Activated CD8-positive, alpha-beta T cell treated with anti-CD3 and anti-CD28 coated beads for 36 hours (primary cell): Measurements from ENCODE around the gene TMEM158. TPM values are rescaled to one million over a fixed set of nuclear protein-coding genes. Genes with fewer than 3 reads are reported as not detected.

Experiments used
- ATAC-seq: fragments of 200-7000 bp; cut with Tn5 transposase; one replicate; pipeline ENCODE4 v1.10.0; 2021; ENCODE audit warnings: mild to moderate bottlenecking, moderate library complexity
- CTCF ChIA-PET: fragments of 350-600 bp; sonication (Branson Sonifier 250); formaldehyde crosslinking; loops from one replicate; lab custom pipeline; 2021; ENCODE audit warnings: antibody characterized with exemption; lab: Charles Lee
- POLR2A ChIA-PET: fragments of 350-600 bp; sonication (Branson Sonifier 250); formaldehyde crosslinking; loops from one replicate; lab custom pipeline; 2021; ENCODE audit warnings: antibody characterized with exemption; lab: Charles Lee
- DNase-seq: peaks from one replicate; pipeline ENCODE4 v3.0.0-alpha.2; 2020
- H3K27ac Mint-ChIP-seq: one replicate; pipeline ENCODE4 v1.8.0; 2021; ENCODE audit warnings: mild to moderate bottlenecking, mixed read lengths
- H3K27me3 Mint-ChIP-seq: one replicate; pipeline ENCODE4 v1.8.0; 2021; ENCODE audit warnings: mixed read lengths
- H3K36me3 Mint-ChIP-seq: one replicate; pipeline ENCODE4 v1.8.0; 2021; ENCODE audit warnings: low read depth, mixed read lengths
- H3K4me1 Mint-ChIP-seq: one replicate; pipeline ENCODE4 v1.8.0; 2021; ENCODE audit warnings: low read depth, mixed read lengths
- H3K4me3 Mint-ChIP-seq: one replicate; pipeline ENCODE4 v1.8.0; 2021; ENCODE audit warnings: mild to moderate bottlenecking, moderate library complexity, mixed read lengths
- H3K9me3 Mint-ChIP-seq: one replicate; pipeline ENCODE4 v1.8.0; 2021; ENCODE audit warnings: mixed read lengths
- intact Hi-C: fragments of 100-400 bp; cut with micrococcal nuclease; formaldehyde crosslinking; loops from one replicate; pipeline ENCODE4 v1.10.0; 2022
- total RNA-seq, 2 experiments: library from RNA; stranded (reverse); gene quantifications; one replicate each; pipeline ENCODE4 v1.2.3, GENCODE V29; 2021
- TF ChIP-seq, protein P1 (sequence below): fragments of 200-600 bp; IDR thresholded peaks from one replicate; pipeline ENCODE4 v1.8.0; 2022; ENCODE audit warnings: antibody characterized with exemption, mild to moderate bottlenecking

The TMEM158 gene
- total RNA-seq, 2 experiments from 2014 or later = not detected

DNA sequence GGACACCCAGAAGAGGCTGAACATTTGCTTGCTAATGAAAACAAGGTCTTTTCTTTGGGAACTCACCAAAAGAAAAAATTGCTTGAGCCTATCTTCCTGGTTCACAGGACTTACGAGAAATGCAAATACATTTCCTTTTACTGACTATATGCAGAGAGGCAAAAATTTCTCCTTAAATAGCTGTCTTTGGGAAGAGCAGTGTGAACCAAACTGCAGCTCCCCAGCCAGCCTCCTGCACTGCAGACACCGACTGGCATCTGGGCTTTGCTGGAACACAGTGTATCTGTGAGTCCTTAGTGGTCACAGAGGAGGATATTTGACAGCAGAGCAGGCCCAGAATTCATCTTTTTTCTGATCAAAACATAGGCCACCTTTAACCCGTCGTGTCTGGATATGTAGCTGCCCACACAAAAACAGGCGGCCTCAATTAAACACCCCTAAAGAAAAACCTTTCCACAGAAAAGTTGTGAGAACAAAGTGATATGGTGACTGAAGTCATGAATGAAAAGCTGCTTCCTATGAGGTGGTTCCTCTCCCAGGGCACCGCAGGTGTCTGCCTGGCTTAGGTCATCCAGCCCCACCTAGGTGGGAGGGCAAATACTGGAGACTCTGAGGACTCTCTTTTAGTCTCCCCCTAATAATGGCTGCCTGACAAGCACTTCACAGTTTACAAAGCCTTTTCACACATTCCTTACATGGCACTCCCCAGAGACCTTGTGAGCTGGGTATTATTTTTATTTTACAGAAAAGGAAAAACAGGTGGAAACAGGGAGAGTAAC, 46.1 kb upstream of the TMEM158 start:
- Mint-ChIP-seq H3K9me3 (peaks cover 8% of the 10 kb centered on the region), H3K4me3 (no peak overlapping the region), H3K27ac (no peak overlapping the region), H3K4me1 (peaks cover 2% of the 10 kb centered on the region), H3K36me3 (no peaks in the 10 kb centered on the region), H3K27me3 (peaks cover 12% of the 10 kb centered on the region)
- CTCF ChIA-PET = interaction anchor here (1.1 kb wide), 1 partner anchor 231 kb away, joined by 3 read pairs; no protein-coding TSS in a partner anchor
- ATAC-seq (no peak), DNase-seq (no peak)
- POLR2A ChIA-PET = no interaction called here
- TF ChIP-seq, protein P1, sequence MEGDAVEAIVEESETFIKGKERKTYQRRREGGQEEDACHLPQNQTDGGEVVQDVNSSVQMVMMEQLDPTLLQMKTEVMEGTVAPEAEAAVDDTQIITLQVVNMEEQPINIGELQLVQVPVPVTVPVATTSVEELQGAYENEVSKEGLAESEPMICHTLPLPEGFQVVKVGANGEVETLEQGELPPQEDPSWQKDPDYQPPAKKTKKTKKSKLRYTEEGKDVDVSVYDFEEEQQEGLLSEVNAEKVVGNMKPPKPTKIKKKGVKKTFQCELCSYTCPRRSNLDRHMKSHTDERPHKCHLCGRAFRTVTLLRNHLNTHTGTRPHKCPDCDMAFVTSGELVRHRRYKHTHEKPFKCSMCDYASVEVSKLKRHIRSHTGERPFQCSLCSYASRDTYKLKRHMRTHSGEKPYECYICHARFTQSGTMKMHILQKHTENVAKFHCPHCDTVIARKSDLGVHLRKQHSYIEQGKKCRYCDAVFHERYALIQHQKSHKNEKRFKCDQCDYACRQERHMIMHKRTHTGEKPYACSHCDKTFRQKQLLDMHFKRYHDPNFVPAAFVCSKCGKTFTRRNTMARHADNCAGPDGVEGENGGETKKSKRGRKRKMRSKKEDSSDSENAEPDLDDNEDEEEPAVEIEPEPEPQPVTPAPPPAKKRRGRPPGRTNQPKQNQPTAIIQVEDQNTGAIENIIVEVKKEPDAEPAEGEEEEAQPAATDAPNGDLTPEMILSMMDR = no peak
- intact Hi-C loops = no loop called here

DNA sequence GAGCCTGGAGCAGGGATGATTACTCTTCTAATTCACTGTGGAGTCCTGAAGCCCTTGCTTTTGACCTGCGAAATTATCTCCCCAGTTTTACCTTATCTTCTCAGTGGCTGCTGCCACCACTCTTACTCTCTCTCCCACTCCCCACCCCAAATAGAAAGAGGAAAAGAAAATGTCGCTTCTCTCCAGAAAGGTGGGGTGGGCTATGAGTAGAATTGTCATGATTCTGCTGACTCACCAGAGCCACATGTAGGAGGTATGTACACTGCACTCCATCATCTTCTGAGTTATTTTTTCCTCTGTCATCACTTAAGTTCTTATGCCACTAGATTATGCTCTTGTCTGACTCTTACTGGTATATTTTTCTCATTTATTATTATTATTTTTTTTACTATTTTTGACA, 43.9 kb upstream of the TMEM158 start:
- intact Hi-C loops = no loop called here
- Mint-ChIP-seq H3K4me1 (peaks cover 4% of the 10 kb centered on the region), H3K36me3 (no peaks in the 10 kb centered on the region), H3K27ac (no peak overlapping the region), H3K4me3 (no peak overlapping the region), H3K27me3 (peaks cover 12% of the 10 kb centered on the region), H3K9me3 (no peaks in the 10 kb centered on the region)
- ChIA-PET CTCF (no interaction called here), POLR2A (no interaction called here)
- DNase-seq = no peak
- TF ChIP-seq, protein P1 = no peak
- ATAC-seq = no peak

DNA sequence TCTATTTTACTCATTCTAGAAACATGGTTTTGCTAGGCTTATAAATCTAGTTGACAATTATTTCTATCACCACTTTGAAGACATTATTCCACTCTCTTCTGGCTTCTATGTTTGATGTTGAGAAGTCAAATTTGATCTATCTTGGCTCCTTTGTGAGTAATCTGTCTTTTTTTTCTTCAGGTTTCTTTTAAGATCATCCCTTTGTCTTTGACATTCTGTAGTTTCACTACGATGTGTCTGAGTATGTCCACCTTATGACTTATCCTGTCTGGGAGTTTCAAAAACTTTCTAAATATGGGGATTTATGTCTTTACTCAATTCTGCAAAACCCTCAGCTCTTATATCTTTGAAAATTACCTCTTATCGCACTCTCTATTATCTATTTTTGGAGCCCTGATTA, 41.0 kb upstream of the TMEM158 start:
- ChIA-PET POLR2A (no interaction called here), CTCF (interaction anchor here (1.0 kb wide), 1 partner anchor 16 kb away, joined by 4 read pairs; no protein-coding TSS in a partner anchor)
- TF ChIP-seq, protein P1 = no peak
- peaks cover 4% of the 10 kb centered on the region for H3K4me1 Mint-ChIP-seq
- no peaks in the 10 kb centered on the region for H3K36me3 Mint-ChIP-seq
- DNase-seq = no peak
- H3K4me3 Mint-ChIP-seq = no peak overlapping the region
- H3K27ac Mint-ChIP-seq = no peak overlapping the region
- H3K27me3 Mint-ChIP-seq = peaks cover 5% of the 10 kb centered on the region
- no peaks in the 10 kb centered on the region for H3K9me3 Mint-ChIP-seq
- no peak for ATAC-seq
- intact Hi-C loops = no loop called here

DNA sequence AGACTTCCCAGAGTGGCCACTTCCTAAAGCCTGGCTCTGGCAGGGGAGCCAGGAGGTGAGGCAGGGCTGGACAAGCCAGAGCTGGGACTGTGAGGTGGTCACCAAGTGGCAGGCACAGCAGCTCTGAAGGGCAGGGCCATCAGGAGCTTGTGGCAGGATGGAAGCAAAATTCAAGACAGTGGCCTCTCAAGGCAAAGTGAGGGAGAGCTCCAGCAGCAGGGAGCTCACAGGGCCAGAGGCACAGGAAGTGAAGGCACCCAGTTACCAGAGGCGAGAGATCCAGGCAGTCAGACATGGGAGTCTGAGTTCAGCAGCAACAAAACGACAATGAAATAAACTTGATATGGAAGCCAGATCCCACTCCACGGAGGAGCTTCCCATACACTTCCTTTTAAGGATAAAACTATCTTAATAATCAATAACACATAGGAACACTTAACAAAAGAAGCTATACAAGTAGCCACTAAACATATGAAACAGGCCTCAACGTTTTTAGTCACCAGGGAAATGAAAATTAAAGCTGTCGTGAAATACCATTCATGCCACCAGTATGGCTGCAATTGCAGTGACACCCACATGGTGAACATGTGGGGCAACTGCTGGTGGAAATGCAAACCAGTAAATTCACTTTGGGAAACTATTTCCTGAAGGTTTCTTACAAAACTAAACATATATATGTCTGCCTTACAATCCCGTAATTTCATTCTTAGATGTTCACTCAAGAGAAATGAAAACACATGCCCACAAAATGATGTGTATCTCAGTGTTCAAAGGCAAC, 35.4 kb upstream of the TMEM158 start:
- ATAC-seq (no peak), DNase-seq (no peak)
- POLR2A ChIA-PET = no interaction called here
- Mint-ChIP-seq H3K4me3 (no peak overlapping the region), H3K27me3 (peaks cover 4% of the 10 kb centered on the region), H3K4me1 (no peaks in the 10 kb centered on the region), H3K27ac (no peak overlapping the region), H3K36me3 (no peaks in the 10 kb centered on the region), H3K9me3 (no peaks in the 10 kb centered on the region)
- TF ChIP-seq, protein P1 = no peak
- CTCF ChIA-PET = no interaction called here
- intact Hi-C loops = no loop called here

DNA sequence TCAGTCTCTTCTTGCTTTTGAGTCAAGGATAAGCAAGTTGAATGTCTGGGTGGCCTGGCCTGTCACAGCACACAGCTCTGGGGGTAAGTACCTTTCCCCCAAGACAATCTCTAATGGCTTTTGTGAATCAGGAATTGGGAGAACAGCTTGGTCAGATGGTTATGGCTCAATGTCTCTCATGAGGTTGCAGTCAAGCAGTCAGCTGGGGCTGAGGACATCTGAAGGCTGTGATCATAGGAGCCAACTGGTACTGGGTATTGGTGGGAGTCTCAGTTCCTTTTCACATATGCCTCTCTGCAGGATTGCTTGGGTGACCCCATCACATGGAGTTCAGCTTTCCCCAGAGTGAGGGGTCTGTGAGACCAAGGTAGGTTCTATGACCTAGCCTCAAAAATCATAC, 33.0 kb upstream of the TMEM158 start:
- intact Hi-C loops = no loop called here
- POLR2A ChIA-PET = interaction anchor here (0.6 kb wide), 1 partner anchor 177 kb away, joined by 3 read pairs; no protein-coding TSS in a partner anchor
- no peak for ATAC-seq
- H3K36me3 Mint-ChIP-seq = no peaks in the 10 kb centered on the region
- DNase-seq = no peak
- TF ChIP-seq, protein P1 = no peak
- CTCF ChIA-PET = no interaction called here
- no peak overlapping the region for H3K4me3 Mint-ChIP-seq
- no peaks in the 10 kb centered on the region for H3K4me1 Mint-ChIP-seq
- peaks cover 7% of the 10 kb centered on the region for H3K27me3 Mint-ChIP-seq
- H3K9me3 Mint-ChIP-seq = no peaks in the 10 kb centered on the region
- H3K27ac Mint-ChIP-seq = no peak overlapping the region
